HG02884 (cell line): Measurements from ENCODE around the gene C2CD4A.
"Not testable (repeated sequence)": the region's sequence is repeated elsewhere in the genome, so short reads cannot be mapped to it uniquely, and the experiment has no call there.

ENCODE experiments used
- ATAC-seq: cut with Tn5 transposase; IDR thresholded peaks from one replicate; pipeline ENCODE4 v1.9.1; 2021; ENCODE audit warnings: mild to moderate bottlenecking, moderate library complexity; ENCODE audit not compliant: unreplicated experiment

The C2CD4A gene, protein sequence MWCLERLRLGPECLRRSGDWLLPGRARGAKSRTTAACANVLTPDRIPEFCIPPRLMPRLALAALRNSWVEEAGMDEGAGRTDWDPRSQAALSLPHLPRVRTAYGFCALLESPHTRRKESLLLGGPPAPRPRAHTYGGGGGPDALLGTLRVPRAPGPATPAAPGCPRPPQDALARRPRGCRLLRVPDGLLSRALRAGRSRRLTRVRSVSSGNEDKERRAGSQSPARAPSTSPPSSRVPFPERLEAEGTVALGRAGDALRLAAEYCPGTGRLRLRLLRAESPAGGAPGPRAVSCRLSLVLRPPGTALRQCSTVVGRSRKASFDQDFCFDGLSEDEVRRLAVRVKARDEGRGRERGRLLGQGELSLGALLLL

DNA sequence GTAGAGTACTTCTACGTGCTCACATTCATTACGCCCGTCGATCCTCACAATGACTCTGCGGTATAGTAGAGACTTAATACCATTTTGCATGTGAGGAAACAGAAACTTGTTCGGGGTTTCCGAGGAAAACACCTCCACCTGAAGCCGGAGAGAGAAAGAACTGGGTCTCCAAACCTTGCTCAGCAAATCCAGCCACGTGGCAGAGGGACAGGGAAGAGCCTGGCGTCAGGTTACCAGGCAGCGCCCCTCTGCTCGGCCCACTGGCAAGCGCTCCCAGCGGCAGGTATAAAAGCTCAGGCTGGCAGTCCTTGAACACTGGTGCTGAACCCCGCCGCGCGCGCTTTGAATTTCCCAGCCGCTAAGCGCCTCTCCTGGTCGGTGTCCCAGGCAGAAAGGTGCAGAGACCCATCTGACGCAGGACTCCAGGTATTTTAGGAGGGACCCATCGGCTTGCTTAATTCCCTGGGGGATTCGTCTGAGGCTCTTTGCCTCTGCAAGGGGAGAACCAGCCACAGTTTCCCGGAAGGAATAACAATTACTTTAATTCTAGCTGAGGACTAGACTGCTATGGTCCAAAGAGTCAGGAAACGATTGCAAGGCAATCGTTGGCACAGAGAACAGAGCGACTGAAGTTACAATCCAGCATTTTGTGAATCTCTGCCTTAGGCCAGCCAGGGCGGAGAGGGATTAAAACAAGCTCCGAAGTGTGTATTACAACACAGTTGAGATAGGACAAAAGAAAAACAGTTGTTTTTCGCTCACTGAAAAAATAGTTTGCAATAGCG lies at the start of gene C2CD4A:
Gene C2CD4A (plus strand): TSS at position 315 of the 785 bp plus-strand sequence. CDS start 637 bp downstream, outside the sequence.
- no peak for ATAC-seq

DNA sequence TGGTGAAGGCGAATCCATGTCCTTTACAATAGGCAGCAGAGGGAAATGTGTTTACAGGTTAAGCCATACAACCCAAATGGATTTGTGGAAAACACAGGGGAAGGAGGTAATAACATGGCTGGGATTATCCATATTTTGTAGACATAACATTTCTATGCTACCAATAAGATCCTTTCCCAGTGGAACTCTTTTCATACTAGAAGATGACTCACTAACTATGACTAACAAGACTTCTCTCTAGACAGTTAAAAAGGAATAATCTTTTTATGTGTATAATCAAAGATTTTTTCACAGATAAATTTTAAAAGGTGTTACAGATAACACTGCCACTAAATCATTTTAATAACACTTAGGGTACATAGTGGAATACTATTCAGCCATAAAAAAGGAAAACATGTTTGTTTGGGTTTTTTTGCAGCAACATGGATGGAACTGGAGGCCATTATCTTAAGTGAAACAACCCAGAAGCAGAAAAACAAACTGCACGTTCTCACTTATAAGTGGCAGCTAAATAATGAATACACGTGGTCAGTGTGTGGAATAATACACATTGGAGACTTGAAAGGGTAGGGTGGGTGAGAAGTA lies 46.1 kb upstream of the C2CD4A start:
- ATAC-seq, result no peak

DNA sequence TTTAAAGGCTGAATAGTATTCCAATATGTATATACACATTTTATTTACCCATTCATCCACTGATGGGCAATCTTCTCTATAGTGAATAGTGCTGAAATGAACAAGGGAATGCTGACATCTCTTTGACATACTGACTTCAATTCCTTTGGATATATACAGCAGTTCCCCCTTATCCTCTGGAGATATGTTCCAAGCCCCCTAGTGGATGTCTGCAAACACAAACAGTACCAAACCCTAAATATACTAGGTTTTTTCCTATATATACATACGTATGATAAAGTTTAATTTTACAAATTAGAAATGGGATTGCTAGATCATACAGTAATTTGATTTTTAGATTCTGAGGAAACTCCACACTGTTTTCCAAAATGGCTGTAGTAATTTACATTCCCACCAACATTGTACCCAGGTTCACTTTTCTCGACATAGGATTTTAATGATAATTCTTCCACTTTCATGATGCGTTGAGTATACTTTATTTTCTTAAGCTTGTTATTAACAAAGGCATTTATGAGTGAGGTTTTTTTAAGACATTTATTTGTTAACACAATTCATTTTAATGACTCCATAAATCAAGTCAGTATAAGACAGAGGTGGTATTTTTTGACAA lies 44.7 kb upstream of the C2CD4A start:
- ATAC-seq, result no peak

DNA sequence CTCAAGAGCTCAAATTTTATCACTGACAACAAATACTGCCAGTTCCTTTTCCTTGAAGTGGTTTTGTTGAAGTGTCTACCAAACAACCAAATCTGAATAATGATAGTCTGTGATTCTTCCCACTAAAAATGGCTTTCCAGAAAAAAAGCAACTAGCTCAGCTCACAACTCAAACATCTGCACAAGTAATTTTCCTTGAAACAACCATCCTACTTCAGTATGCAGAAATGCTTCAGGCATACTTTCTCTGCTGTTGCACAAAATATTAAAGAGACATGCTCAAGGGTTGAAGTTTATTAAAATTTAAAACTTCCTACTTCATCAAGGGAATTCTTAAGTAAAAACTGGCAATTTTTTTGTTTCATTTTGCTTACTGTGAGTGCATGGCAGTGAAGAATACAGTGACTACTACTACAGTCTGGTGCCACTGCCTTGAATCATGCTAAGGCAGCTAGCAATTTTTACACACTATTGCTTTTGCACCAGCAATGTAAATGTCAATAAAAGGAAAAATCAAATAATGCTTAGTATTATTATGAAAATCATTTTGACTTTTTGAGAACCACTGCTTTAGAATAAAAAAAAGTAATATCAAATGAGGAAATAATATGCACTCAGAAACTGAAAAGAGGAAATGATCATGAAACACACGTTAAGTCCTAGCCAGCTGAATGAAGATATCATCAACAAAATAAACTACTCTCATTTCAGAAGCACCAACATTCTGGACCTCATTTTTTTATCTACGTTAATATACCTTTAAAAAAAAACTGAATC lies 40.1 kb upstream of the C2CD4A start:
- peak; percentile 60 for ATAC-seq

DNA sequence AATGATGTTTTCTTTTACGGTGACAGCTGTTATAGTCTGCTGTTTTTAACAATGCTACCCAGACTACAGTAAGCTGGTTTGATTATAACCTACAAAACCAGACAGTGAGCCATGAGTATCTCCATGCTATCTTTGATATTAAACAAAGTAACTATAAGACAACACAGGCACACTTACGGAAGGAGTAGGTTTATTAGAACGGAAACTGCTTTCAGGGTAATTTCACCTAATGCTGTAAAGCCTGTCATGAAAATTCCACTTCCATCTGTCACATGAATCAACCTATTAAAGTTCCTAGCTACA lies 39.6 kb upstream of the C2CD4A start:
- ATAC-seq, result peak; percentile 20

DNA sequence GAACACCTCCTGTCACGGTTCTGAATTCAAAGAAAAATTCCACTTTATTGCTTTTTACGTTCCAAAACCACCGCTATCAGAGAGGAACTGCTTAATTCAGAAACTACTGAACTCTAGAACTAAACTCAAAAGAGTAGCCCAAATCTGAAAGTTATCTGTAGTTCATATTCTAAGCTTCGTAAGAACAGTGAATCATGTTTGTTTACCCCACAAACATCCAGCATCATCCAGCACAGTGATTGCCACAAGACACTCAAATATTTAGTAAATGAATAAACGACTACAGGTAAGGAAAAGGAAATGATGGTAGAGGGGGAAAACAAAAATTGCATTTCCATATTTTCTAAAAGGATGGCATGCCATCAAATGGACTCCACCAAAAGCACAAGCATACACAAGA lies 38.9 kb upstream of the C2CD4A start:
- ATAC-seq, result no peak

DNA sequence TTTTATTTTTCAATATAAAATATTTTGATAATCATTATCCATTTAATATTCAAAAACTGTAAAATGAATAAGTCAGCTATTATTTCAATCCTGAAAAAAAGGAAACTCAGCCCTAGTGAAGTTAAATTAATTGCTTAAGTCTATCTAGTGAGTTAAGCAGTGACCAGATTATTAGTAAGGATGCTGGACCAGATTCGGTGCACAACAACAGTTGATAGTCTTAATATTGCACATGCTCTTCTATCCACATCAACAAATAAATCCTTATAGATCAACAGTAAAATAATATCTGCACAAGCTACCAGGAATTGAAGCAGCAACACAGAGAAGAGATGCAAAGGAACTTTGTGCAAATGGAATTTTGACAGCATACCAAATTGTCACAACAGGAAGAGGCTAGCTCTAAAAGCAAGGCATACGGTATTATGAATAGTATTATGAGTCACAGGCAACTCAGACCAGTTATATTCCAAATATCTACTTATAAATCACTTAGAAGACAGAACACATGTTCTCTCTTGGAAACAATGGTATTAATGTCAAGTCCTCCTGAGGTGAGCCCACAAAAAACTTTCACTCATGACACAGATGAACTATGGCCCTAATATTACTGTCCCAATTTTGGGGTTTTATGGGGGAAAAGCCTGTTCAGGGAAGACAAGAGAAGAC lies 31.4 kb upstream of the C2CD4A start:
- ATAC-seq, result no peak

DNA sequence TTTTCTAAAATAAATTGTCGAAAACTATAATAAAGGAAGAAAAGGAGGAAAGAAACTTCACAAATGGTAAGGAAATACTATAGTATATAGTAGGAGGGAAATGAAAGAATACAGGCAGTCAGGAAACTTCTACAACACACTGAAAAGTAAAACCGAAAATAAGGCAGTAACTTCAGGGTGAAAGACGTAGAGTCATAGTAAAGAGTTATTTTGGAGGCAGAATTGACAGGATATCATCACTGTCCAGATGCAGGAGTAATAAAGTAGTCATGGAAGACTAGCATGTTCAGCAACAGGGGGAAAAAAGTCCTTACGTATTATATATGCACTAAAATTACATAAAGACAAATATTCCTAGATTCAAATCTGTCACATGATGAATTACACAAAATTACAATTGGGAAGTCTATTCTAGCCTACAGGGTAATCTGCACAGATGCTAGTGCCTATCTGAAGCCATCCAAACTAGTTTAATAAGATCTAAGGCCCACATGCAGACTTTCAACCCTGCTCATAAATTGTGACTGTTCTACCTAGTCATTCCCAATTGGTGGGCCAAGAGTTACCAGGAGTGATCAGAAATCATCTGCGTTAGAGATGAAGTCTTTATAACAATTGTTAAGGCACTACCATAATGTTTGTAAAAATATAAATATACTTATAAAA lies 20.6 kb upstream of the C2CD4A start:
- ATAC-seq, result peak; percentile 72

DNA sequence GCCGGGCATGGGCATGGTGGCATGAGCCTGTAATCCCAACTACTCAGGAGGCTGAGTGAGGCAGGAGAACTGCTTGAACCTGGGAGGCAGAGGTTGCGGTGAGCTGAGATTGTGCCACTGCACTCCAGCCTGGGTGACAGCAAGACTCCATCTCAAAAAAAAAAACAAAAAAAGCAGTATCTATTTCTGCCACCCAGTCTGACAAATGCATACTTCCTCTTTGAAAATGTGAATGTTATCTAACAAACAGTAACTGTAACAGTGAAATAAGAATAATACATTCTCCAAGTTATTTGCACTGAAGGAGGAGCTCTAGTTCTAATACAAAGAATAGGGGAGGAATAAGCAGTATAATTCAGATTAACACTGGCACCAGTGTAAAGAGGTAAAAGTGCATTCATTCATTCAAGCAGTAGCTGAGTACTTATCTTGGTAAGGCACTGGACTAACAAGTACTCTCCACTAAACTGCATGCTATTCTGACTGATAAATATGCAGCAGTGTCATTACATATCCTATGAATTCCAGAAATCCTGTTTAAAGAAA lies 19.4 kb upstream of the C2CD4A start:
- ATAC-seq, result no peak

DNA sequence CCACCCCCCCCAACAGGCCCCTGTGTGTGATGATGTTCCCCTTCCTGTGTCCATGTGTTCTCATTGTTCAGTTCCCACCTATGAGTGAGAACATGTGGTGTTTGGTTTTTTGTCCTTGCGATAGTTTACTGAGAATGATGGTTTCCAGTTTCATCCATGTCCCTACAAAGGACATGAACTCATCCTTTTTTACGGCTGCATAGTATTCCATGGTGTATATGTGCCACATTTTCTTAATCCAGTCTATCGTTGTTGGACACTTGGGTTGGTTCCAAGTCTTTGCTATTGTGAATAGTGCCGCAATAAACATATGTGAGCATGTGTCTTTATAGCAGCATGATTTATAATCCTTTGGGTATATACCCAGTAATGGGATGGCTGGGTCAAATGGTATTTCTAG lies 18.5 kb upstream of the C2CD4A start:
- ATAC-seq, result not testable (repeated sequence)

DNA sequence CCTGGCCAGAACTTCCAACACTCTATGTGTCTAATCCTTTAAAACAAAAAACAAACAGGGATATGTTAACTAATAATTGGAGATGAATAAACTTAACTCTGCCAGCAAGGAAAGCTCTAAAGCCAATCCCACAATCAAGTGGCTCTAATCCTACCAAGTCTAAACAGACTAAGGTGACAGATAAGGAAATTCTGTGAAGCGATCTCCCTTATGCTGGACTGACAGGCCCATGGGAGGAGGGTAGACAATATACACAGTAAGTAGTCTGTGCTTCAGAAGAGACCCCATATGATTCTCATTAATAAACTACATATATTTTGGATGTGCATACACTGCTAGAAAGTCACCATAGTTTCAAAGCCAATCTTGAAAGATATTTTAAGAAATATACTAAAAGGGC lies 16.7 kb upstream of the C2CD4A start:
- no peak for ATAC-seq

DNA sequence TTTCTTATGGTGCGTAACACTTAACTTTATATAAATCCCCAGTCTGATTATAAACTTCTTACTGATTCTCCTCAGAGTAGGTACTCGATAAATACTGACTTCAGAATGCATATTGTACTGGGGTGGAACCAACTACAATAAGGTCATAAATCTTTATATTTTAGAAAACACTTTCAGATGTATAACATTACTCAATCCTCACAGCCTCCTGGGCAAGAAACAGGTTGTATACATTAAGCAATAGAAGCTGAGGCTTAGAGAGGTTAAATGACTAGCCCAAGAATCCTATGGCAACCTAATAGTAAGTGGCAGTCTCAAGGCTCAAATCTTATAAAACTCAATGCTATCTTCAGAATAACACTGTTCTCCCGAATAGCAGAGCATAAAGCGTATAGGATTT lies 15.6 kb upstream of the C2CD4A start:
- ATAC-seq, result no peak

DNA sequence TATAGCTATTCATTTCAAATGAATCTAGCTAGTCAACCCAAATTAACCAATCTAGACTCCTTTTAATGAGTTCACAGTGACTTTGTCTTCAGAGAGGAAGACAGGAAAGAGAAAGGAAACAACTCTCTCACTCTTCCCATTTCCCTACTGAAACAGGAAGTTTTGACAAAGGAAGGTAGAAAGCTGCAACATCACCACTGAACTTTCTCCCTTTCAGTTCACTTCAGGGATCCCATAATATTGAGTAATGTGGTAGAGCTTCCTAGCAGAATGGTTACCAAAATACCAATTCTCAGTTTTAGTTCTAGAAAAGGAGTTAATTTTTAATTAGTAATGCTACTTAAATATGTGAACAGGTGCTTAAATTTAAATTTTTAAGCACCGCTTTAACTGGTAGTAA lies 14.1 kb upstream of the C2CD4A start:
- ATAC-seq, result no peak

DNA sequence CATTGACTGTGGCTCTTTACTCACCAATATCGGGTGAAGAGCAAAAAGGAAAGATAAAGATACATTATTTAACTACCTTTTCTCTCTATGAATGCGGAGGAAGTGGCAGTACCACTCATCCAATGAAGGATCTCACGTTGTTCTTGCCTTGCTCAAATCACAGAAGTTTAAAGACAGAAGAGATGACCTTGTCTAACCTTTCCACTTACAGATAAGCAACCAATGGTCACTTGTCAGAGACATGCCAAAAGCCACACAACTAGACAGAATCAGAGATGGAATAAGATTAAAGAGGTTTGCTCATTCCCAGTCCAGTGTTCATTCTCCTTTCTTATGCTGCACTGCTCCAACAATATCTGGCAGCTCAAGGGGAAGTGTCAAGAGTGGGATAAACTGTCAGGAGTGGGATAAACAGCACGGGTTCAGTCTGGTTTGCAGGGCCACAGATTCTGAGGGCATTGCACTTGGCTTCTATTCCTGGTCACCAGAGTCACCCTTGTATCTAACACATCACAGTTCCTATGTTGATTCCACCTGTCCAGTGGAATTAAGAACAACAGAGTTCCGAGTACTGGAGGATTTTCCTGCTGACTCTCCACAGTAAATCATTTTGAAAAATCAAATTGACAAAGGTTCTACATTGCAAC lies 13.2 kb upstream of the C2CD4A start:
- no peak for ATAC-seq

DNA sequence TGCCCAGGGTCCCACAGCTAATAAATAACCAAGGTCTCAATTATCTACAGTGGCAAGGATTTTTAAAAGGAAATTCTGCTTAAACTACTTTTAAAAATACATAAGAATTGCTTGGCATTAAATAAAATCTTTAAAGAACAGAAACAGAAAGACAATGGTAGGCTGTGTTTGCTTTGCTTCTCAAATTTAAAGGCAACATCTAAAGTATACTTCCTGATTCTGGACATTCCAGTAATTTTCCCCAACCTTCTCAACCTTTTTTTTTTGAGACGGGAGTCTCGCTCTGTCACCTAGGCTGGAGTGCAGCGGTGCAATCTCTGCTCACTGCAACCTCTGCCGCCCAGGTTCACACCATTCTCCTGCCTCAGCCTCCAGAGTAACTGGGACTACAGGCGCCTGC lies 11.8 kb upstream of the C2CD4A start:
- ATAC-seq, result no peak

DNA sequence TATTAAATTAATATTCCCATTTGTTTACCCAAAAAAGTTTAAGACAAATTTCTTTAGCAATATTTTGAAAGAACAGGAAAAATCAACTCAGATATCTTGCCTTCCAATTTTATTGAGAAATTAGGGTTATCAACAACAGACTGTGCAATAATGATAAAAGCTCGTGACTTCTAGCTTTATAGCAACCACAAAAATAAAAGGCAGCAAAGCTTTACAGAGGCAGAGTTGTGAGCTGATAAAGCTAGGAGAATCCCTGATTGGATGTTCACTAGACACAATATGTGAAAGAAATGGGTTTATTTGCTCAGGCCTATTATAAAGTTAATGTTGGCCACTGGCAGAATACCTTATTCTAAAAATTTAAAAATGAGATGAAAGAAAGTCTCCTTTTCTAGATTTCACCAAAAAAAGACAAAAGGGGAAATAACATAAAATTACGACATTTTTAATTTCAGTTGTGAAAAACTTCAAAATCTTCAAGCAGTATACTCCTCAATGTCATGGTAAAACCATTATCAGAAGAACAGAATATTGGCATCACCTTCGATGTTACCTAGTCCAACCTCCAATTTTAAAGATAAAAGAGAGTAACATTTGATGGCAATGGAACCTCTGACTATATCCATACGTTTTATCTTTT lies 9.3 kb upstream of the C2CD4A start:
- no peak for ATAC-seq

DNA sequence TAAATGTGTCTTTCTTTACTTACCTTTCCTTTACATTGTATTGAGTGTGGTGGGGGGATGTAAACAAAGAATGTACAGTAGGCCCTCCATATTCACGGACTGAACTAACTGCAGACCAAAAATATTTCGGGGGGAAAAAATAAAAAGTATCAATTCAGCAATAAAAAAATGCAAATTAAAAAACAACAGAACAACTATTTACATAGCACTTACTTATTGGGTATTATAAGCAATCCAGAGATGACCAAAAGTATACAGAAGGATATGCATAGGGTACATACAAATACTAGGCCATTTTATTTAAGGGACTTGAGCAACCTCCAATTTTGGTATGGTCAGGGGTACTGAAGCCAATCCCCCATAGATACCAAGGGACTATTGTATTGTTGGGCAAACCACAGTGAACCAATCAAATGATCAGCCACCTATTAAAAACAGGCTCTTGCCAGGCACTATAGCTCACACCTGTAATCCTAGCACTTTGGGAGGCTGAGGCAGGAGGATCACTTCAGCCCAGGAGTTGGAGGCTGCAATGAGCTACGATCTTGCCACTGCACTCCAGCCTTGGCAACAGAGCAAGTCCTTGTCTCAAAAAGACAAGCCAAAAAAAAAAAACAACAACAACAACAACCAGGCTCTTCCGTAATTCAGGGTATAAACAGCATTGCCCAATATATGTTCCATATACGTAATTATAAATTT lies 8.3 kb upstream of the C2CD4A start:
- no peak for ATAC-seq
